Right atrium auricular region (tissue), 2 donors: ENCODE results near the gene ZZZ3. TPM values are rescaled to one million over a fixed set of nuclear protein-coding genes. Genes with fewer than 3 reads are reported as not detected.

Experiments used
- DNase-seq: peaks from one replicate; pipeline ENCODE4 v3.0.0-alpha.2; 2019; ENCODE audit warnings: low spot score
- H3K27ac ChIP-seq, 2 donors: fragments of 200-600 bp; sonication (generic); 1 replicate in 1 of 2; 2 replicates in 1 of 2; pipeline ENCODE4 v1.5.1; 2016 to 2019
- H3K27me3 ChIP-seq, 2 donors: fragments of 200-600 bp; sonication (generic); one replicate each; pipeline versions ENCODE4 v1.5.1 to v1.6.0; 2017 to 2019
- H3K36me3 ChIP-seq: fragments of 200-600 bp; sonication (generic); one replicate; pipeline ENCODE4 v1.5.1; 2016
- H3K4me1 ChIP-seq, 2 donors: fragments of 200-600 bp; sonication (generic); one replicate each; pipeline versions ENCODE4 v1.5.1 to v1.6.0; 2017 to 2019
- H3K4me3 ChIP-seq, 2 donors: fragments of 200-600 bp; sonication (generic); 1 replicate in 1 of 2; 2 replicates in 1 of 2; pipeline ENCODE4 v1.5.1; 2017 to 2019; ENCODE audit warnings: mild to moderate bottlenecking in 1 of 2, moderate library complexity in 1 of 2
- H3K9me3 ChIP-seq, 2 donors: fragments of 200-600 bp; sonication (generic); one replicate each; pipeline ENCODE4 v1.5.1; 2019
- total RNA-seq, 2 donors: library from RNA; depleted of rRNA; stranded (reverse); fragments of >200 nt; gene quantifications; one replicate each; pipeline ENCODE4 v1.1.0, GENCODE V29; 2016
- TF ChIP-seq, protein P1 (sequence below), 2 donors: fragments of 200-600 bp; sonication (generic); IDR thresholded peaks; one replicate each; pipeline ENCODE4 v1.5.1; 2019; ENCODE audit warnings: antibody characterized with exemption in 2 of 2

Gene ZZZ3
- total RNA-seq, 2 donors from 2014 or later: 24.1 to 27.4 TPM

DNA sequence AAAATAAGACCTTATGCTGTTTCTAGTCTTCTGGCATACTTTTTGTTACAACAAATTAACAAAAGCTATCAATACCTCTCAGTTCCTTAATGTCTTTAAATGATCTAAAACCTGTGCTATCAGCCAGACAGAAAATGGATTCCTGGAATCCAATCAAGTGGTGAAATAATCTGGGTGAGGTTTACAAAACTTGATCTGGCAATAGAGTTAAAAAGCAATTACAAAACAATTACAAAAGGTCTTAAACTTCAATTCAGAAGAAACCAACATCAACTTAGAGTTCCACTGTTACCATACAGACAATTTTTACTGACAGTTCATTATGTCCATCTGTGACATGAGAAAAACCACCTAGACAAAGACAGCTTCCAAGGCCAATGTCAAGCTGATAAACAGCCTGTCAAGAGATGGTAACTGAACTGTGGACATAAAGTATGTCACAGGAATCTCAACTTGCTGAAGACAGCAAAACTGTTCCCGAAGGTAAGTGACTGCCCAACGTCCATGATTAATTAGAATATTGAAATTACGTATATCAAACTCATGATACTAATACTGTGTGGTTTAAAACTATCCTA is 17.4 kb downstream of the ZZZ3 start:
- Histone ChIP-seq H3K27me3 (no peaks in the 10 kb centered on the region), H3K36me3 (no peaks in the 10 kb centered on the region), H3K4me1 (peaks cover 0 to 13% of the 10 kb centered on the region in 2 donors), H3K9me3 (no peaks in the 10 kb centered on the region), H3K27ac (no peak overlapping the region), H3K4me3 (no peak overlapping the region)
- DNase-seq: no peak
- TF ChIP-seq, protein P1, sequence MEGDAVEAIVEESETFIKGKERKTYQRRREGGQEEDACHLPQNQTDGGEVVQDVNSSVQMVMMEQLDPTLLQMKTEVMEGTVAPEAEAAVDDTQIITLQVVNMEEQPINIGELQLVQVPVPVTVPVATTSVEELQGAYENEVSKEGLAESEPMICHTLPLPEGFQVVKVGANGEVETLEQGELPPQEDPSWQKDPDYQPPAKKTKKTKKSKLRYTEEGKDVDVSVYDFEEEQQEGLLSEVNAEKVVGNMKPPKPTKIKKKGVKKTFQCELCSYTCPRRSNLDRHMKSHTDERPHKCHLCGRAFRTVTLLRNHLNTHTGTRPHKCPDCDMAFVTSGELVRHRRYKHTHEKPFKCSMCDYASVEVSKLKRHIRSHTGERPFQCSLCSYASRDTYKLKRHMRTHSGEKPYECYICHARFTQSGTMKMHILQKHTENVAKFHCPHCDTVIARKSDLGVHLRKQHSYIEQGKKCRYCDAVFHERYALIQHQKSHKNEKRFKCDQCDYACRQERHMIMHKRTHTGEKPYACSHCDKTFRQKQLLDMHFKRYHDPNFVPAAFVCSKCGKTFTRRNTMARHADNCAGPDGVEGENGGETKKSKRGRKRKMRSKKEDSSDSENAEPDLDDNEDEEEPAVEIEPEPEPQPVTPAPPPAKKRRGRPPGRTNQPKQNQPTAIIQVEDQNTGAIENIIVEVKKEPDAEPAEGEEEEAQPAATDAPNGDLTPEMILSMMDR (IDR thresholded peaks at IDR 0.05): no peak

DNA sequence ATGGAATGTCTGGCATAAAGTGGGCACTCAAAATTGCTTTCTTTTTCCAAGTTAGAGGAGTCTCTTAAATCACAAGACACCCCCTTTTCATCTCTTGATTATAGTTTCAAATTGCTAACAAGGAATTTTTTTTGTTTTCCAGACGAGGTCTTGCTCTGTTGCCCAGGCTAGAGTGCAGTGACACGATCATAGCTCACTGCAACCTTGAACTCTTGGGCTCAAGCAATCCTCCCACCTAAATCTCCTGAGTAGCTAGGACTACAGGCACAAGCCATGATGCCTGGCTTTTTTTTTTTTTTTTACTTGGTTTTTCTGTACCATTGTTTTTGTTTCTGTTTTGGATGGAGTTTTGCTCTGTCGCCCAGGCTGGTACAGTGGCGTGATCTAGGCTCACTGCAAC is 20.8 kb downstream of the ZZZ3 start:
- Histone ChIP-seq H3K27ac (no peak overlapping the region), H3K27me3 (no peaks in the 10 kb centered on the region), H3K4me1 (peaks cover 0 to 13% of the 10 kb centered on the region in 2 donors), H3K9me3 (no peaks in the 10 kb centered on the region), H3K4me3 (no peak overlapping the region), H3K36me3 (no peaks in the 10 kb centered on the region)
- no peak for DNase-seq
- TF ChIP-seq, protein P1 (IDR thresholded peaks at IDR 0.05): no peak

DNA sequence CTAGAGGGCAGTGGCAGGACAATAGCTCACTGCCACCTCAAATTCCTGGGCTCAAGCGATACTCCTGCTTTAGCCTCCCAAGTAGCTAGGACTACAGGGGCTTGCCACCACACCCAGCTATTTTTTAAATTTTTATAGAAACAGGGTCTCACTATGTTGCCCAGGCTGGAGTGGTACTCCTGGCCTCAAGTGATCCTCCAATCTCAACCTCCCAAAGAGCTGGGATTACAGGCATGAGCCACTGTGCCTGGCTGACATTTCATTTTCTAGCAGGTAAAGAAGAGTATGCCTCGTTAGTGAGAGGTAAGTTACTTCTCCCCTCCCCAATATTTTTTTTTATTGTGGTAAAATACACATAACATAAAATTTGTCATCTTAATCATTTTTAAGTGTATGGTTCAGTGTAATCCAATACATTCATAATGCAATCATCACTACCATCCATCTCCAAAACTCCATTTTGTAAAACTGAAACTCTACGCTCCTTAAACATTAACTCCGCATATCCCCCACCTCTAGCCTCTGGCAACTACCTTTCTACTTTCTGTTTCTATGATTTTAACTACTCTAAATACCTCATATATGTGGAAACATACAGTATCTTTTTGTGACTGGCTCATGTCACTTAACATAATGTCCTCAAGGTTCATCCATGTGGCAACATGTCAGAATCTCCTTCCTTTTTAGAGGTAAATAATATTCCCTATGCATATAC is 22.4 kb downstream of the ZZZ3 start:
- Histone ChIP-seq H3K27ac (no peak overlapping the region), H3K27me3 (no peaks in the 10 kb centered on the region)
- no peak for DNase-seq

DNA sequence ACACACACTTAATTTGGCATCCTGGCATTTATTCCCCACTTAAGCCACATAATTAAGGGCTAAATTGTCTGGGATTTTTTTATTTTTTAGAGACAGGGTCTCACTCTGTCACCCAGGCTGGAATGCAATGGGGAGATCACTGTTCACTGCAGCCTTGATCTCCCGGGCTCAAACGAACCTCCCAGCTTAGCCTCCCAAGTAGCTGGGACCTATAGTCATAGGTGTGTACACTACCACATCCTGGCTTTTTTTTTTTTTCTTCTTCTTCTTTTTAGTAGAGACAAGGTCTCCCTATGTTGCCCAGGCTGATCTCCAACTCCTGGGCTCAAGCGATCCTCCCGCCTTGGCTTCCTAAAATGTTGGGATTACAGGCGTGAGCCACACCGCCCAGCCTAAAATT is 24.2 kb downstream of the ZZZ3 start:
- Histone ChIP-seq H3K4me1 (peaks cover 0 to 3% of the 10 kb centered on the region in 2 donors), H3K9me3 (no peaks in the 10 kb centered on the region), H3K27ac (no peak overlapping the region), H3K4me3 (no peak overlapping the region), H3K27me3 (no peaks in the 10 kb centered on the region), H3K36me3 (no peaks in the 10 kb centered on the region)
- DNase-seq: no peak
- TF ChIP-seq, protein P1 (IDR thresholded peaks at IDR 0.05): no peak

More for the DNA sequence above, 22.4 kb downstream of the ZZZ3 start:
- H3K36me3 ChIP-seq: no peaks in the 10 kb centered on the region
- no peak overlapping the region for H3K4me3 ChIP-seq
- peaks cover 0 to 9% of the 10 kb centered on the region in 2 donors for H3K4me1 ChIP-seq
- H3K9me3 ChIP-seq: no peaks in the 10 kb centered on the region
- TF ChIP-seq, protein P1 (IDR thresholded peaks at IDR 0.05): no peak

DNA sequence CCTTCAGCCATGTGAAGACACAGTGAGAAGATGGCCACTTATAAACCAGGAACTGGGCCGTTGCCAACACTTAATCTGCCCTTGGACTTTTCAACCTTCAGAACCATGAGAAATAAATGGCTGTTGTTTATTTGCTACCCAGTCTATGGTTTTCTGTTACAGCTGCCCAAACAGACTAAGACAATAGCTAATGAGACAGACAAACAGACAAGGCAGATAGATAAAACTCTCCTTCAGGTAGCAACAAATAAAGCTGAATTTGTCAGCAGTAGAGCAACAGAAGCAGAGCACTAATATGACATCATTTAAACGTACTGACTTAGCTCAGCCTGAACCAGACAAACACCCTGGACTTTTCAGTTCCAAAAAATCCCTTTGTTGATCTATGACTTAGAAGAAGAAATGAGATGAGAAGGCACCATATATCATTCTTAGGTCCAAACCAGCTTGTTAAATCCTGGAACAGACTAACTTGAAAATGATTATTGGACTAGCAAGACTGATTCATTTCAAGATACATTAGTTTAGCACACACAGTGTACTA is 27.0 kb downstream of the ZZZ3 start:
- H3K9me3 ChIP-seq: peaks cover 0 to 8% of the 10 kb centered on the region in 2 donors
- H3K36me3 ChIP-seq: peaks cover 4% of the 10 kb centered on the region
- no peak overlapping the region for H3K4me3 ChIP-seq
- TF ChIP-seq, protein P1 (IDR thresholded peaks at IDR 0.05): no peak
- H3K27me3 ChIP-seq: no peaks in the 10 kb centered on the region
- DNase-seq: no peak
- H3K27ac ChIP-seq: no peak overlapping the region
- peaks cover 0 to 9% of the 10 kb centered on the region in 2 donors for H3K4me1 ChIP-seq
